Measurements from ENCODE around the gene CYLD. TPM values are rescaled to one million over a fixed set of nuclear protein-coding genes. Genes with fewer than 3 reads are reported as not detected.

The CYLD gene
- total and polyA plus RNA-seq, 2 experiments from 2014 or later: 13.6 to 16.1 TPM

- Histone ChIP-seq H3K4me3 (no peak overlapping the region), H3K27me3 (no peaks in the 10 kb centered on the region), H3K9me3 (ENCODE audit: low read depth) (no peaks in the 10 kb centered on the region), H3K4me1 (ENCODE audit: low read depth) (no peaks in the 10 kb centered on the region), H3K36me3 (no peaks in the 10 kb centered on the region), H3K27ac (no peak overlapping the region)
- TF ChIP-seq, protein P1, sequence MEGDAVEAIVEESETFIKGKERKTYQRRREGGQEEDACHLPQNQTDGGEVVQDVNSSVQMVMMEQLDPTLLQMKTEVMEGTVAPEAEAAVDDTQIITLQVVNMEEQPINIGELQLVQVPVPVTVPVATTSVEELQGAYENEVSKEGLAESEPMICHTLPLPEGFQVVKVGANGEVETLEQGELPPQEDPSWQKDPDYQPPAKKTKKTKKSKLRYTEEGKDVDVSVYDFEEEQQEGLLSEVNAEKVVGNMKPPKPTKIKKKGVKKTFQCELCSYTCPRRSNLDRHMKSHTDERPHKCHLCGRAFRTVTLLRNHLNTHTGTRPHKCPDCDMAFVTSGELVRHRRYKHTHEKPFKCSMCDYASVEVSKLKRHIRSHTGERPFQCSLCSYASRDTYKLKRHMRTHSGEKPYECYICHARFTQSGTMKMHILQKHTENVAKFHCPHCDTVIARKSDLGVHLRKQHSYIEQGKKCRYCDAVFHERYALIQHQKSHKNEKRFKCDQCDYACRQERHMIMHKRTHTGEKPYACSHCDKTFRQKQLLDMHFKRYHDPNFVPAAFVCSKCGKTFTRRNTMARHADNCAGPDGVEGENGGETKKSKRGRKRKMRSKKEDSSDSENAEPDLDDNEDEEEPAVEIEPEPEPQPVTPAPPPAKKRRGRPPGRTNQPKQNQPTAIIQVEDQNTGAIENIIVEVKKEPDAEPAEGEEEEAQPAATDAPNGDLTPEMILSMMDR (IDR thresholded peaks at IDR 0.05; ENCODE audit: low read depth, low read length): no peak
- DNase-seq (ENCODE audit: low read depth in 1 of 2, low spot score in 1 of 2): no peak
Measured at GRCh38 chr16:50815382-50815781, 73.5 kb downstream of the CYLD start.

GRCh38 chr16:50816901-50817555, 75.1 kb downstream of the CYLD start:
- Histone ChIP-seq H3K36me3 (no peaks in the 10 kb centered on the region), H3K27me3 (no peaks in the 10 kb centered on the region), H3K4me1 (ENCODE audit: low read depth) (no peaks in the 10 kb centered on the region), H3K9me3 (ENCODE audit: low read depth) (no peaks in the 10 kb centered on the region), H3K4me3 (no peak overlapping the region), H3K27ac (no peak overlapping the region)
- TF ChIP-seq, protein P1 (IDR thresholded peaks at IDR 0.05; ENCODE audit: low read depth, low read length): no peak
- no peak for DNase-seq (ENCODE audit: low read depth in 1 of 2, low spot score in 1 of 2)

DNA sequence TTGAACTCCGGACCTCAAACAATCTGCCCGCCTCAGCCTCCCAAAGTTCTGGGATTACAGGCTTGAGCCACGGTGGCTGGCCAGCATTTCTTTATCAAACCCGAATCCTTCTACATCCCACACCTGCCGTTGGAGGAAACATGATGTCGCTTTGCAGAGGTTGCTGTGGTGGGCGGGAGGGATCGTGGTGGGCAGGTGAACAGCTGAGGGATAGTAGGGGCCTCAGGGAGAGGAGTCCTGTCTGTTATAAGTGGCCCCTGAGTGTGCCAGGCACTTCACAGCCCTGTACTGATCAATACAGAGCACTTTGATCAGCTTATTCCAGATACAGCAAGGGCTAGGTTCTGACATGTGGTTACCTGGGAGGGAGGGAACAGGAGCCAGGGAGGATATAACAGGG, 76.5 kb downstream of the CYLD start:
- Histone ChIP-seq H3K36me3 (no peaks in the 10 kb centered on the region), H3K27ac (no peak overlapping the region)
- no peak for DNase-seq (ENCODE audit: low read depth in 1 of 2, low spot score in 1 of 2)

DNA sequence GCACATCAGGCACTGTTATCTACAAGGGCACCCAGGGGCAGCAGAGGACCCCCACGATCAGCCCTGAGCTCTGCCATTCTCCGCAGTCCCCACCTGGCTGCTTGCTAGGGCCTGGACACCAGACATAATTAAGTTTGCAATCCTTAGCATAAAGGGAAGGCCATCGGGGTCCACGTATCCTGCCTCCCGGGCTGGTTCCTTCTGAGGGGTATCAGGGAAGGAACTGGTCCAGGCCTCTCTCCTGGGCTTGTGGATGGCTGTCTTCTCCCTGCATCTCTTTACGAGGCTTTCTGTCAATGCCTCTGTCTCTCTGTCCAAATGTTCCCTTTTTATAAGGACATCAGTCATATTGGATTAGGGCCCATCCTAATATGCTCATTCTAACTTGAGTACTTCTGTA, 77.8 kb downstream of the CYLD start:
- no peaks in the 10 kb centered on the region for H3K9me3 ChIP-seq (ENCODE audit: low read depth)

More for the DNA sequence above, 76.5 kb downstream of the CYLD start:
- TF ChIP-seq, protein P1 (IDR thresholded peaks at IDR 0.05; ENCODE audit: low read depth, low read length): no peak
- Histone ChIP-seq H3K9me3 (ENCODE audit: low read depth) (no peaks in the 10 kb centered on the region), H3K27me3 (no peaks in the 10 kb centered on the region), H3K4me3 (no peak overlapping the region), H3K4me1 (ENCODE audit: low read depth) (no peaks in the 10 kb centered on the region)

GRCh38 chr16:50820225-50820624, 78.3 kb downstream of the CYLD start:
- TF ChIP-seq, protein P1 (IDR thresholded peaks at IDR 0.05; ENCODE audit: low read depth, low read length): no peak
- H3K4me3 ChIP-seq: no peak overlapping the region
- no peaks in the 10 kb centered on the region for H3K9me3 ChIP-seq (ENCODE audit: low read depth)
- no peak for DNase-seq (ENCODE audit: low read depth in 1 of 2, low spot score in 1 of 2)
- H3K36me3 ChIP-seq: no peaks in the 10 kb centered on the region
- H3K4me1 ChIP-seq (ENCODE audit: low read depth): no peaks in the 10 kb centered on the region
- H3K27me3 ChIP-seq: no peaks in the 10 kb centered on the region
- no peak overlapping the region for H3K27ac ChIP-seq

More for the DNA sequence above, 77.8 kb downstream of the CYLD start:
- TF ChIP-seq, protein P1 (IDR thresholded peaks at IDR 0.05; ENCODE audit: low read depth, low read length): no peak
- no peaks in the 10 kb centered on the region for H3K4me1 ChIP-seq (ENCODE audit: low read depth)
- no peak overlapping the region for H3K27ac ChIP-seq
- no peaks in the 10 kb centered on the region for H3K27me3 ChIP-seq
- H3K36me3 ChIP-seq: no peaks in the 10 kb centered on the region
- no peak overlapping the region for H3K4me3 ChIP-seq
- DNase-seq (ENCODE audit: low read depth in 1 of 2, low spot score in 1 of 2): no peak

Data from cardiac muscle cell (in vitro differentiated cells and primary cell).